Measurements from ENCODE around the gene BCL11B.

DNA sequence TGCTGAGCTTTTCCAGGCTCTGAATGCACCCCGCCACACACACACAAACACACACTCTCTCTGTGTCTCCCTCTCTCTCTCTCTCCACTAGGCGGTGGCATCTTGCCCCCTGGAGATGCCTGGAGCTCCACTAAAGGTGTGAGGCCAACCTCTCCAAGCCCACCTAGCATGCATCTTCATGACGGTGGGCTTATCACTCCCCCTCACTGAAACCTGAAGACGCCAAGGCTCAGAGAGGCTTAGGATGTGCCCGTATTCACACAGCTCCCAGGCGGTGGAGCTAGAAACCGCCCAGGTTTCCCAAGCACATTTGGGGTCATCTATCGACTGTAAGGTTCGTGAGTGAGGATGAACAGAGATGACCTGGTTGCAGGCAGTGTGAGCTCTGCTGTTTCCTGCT lies 42.6 kb upstream of the BCL11B start:
- TF ChIP-seq, protein P1, sequence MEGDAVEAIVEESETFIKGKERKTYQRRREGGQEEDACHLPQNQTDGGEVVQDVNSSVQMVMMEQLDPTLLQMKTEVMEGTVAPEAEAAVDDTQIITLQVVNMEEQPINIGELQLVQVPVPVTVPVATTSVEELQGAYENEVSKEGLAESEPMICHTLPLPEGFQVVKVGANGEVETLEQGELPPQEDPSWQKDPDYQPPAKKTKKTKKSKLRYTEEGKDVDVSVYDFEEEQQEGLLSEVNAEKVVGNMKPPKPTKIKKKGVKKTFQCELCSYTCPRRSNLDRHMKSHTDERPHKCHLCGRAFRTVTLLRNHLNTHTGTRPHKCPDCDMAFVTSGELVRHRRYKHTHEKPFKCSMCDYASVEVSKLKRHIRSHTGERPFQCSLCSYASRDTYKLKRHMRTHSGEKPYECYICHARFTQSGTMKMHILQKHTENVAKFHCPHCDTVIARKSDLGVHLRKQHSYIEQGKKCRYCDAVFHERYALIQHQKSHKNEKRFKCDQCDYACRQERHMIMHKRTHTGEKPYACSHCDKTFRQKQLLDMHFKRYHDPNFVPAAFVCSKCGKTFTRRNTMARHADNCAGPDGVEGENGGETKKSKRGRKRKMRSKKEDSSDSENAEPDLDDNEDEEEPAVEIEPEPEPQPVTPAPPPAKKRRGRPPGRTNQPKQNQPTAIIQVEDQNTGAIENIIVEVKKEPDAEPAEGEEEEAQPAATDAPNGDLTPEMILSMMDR (IDR thresholded peaks at IDR 0.05) = no peak
- no peak for TF ChIP-seq EP300 (IDR thresholded peaks at IDR 0.05)

All from tibial nerve (tissue), 4 donors.